Astrocyte (in vitro differentiated cells and primary cell): Measurements from ENCODE around the gene MYL6B. TPM values are rescaled to one million over a fixed set of nuclear protein-coding genes. Genes with fewer than 3 reads are reported as not detected.

Source experiments
- DNase-seq: peaks from one replicate; pipeline ENCODE4 v3.0.0-alpha.2; 2010; ENCODE audit warnings: low read depth
- FAIRE-seq: peaks from 2 replicates; lab custom pipeline; 2011; peaks lifted over from hg19 to GRCh38; lab: Jason Lieb, UNC
- H2AFZ ChIP-seq: 2 replicates; pipeline ENCODE4 v1.6.0; 2012; ENCODE audit warnings: low read depth, low read length, inconsistent platforms
- H3K27ac ChIP-seq: 2 replicates; pipeline ENCODE4 v1.5.1; 2011; ENCODE audit warnings: low read depth, low read length, inconsistent platforms
- H3K27me3 ChIP-seq: 2 replicates; pipeline ENCODE4 v1.6.0; 2011; ENCODE audit warnings: low read length, inconsistent platforms; ENCODE audit not compliant: insufficient read depth
- H3K36me3 ChIP-seq: 2 replicates; pipeline ENCODE4 v1.5.1; 2011; ENCODE audit warnings: low read length, inconsistent platforms; ENCODE audit not compliant: insufficient read depth
- H3K4me1 ChIP-seq: 2 replicates; pipeline ENCODE4 v1.5.1; 2011; ENCODE audit warnings: low read length, inconsistent platforms; ENCODE audit not compliant: insufficient read depth
- H3K4me2 ChIP-seq: 2 replicates; pipeline ENCODE4 v1.6.0; 2012; ENCODE audit warnings: low read length, inconsistent platforms
- H3K4me3 ChIP-seq: 2 replicates; pipeline ENCODE4 v1.5.1; 2011; ENCODE audit warnings: low read depth, mild to moderate bottlenecking, low read length, inconsistent platforms; ENCODE audit not compliant: insufficient read depth
- H3K79me2 ChIP-seq: 2 replicates; pipeline ENCODE4 v1.6.0; 2012; ENCODE audit warnings: mild to moderate bottlenecking, low read length, inconsistent platforms; ENCODE audit not compliant: insufficient read depth
- H3K9ac ChIP-seq: 2 replicates; pipeline ENCODE4 v1.6.0; 2012; ENCODE audit warnings: mild to moderate bottlenecking, low read length, inconsistent platforms
- H3K9me3 ChIP-seq: 2 replicates; pipeline ENCODE4 v1.5.1; 2012; ENCODE audit warnings: low read depth, mild to moderate bottlenecking, low read length, inconsistent platforms; ENCODE audit not compliant: insufficient read depth
- H4K20me1 ChIP-seq: 2 replicates; pipeline ENCODE4 v1.6.0; 2012; ENCODE audit warnings: low read length, inconsistent platforms; ENCODE audit not compliant: insufficient read depth
- H3K27ac Mint-ChIP-seq: one replicate; pipeline ENCODE4 v1.8.0; 2021; ENCODE audit warnings: mild to moderate bottlenecking, mixed read lengths; ENCODE audit not compliant: unreplicated experiment
- H3K27me3 Mint-ChIP-seq: one replicate; pipeline ENCODE4 v1.8.0; 2021; ENCODE audit warnings: low read depth, mixed read lengths; ENCODE audit not compliant: unreplicated experiment
- H3K36me3 Mint-ChIP-seq: one replicate; pipeline ENCODE4 v1.8.0; 2021; ENCODE audit warnings: low read depth, mixed read lengths; ENCODE audit not compliant: unreplicated experiment
- H3K4me1 Mint-ChIP-seq: one replicate; pipeline ENCODE4 v1.8.0; 2021; ENCODE audit warnings: low read depth, mixed read lengths; ENCODE audit not compliant: unreplicated experiment
- H3K4me3 Mint-ChIP-seq: one replicate; pipeline ENCODE4 v1.8.0; 2021; ENCODE audit warnings: mild to moderate bottlenecking, moderate library complexity, mixed read lengths; ENCODE audit not compliant: unreplicated experiment
- H3K9me3 Mint-ChIP-seq: one replicate; pipeline ENCODE4 v1.8.0; 2021; ENCODE audit warnings: mild to moderate bottlenecking, mixed read lengths; ENCODE audit not compliant: unreplicated experiment
- CTCF ChIP-seq: IDR thresholded peaks from 2 replicates; pipeline ENCODE4 v1.5.1; 2011; ENCODE audit warnings: low read depth, mild to moderate bottlenecking, inconsistent platforms, low read length, moderate library complexity; ENCODE audit not compliant: insufficient read depth
- EZH2 ChIP-seq: IDR thresholded peaks from 2 replicates; pipeline ENCODE4 v1.6.1; 2012; ENCODE audit warnings: mild to moderate bottlenecking, low read length, inconsistent platforms; ENCODE audit not compliant: insufficient read depth
- total RNA-seq: library from RNA; stranded (reverse); gene quantifications from 2 replicates; pipeline ENCODE4 v1.2.1, GENCODE V29; 2021

MYL6B gene
- total RNA-seq, 1 donor from 2014 or later, result 118 TPM

DNA sequence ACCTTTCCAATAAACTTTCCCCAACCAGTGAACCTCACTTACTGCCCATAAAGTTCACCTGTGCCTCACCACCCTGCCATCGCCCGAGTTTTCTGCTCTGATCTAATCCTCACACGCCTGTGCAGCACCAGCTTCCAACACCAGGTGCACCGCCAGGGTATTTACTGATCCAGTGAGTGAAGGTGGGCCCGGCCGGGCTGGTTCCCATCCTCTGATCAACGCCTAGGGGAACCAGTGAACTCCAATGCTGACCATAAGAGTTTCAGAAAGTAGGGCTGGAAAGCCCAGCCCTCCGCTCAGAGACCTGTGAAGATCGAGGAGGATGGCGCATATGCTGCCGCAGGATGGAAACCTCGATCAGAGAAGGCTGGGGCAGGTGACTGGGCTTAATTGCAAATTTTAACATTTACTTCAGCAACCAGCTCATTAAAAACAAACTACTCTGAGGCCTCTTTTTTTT, 685 bp upstream of the MYL6B start:
- peak overlapping the region; percentile 92 for H3K27ac Mint-ChIP-seq
- H3K27me3 Mint-ChIP-seq, result no peaks in the 10 kb centered on the region
- peak overlapping the region; percentile 96 for H3K4me2 ChIP-seq
- peak overlapping the region; percentile 68 for H3K27ac ChIP-seq
- no peaks in the 10 kb centered on the region for H4K20me1 ChIP-seq
- peak overlapping the region; percentile 87 for H3K4me3 ChIP-seq
- peaks cover 24% of the 10 kb centered on the region for H3K4me1 ChIP-seq
- TF ChIP-seq CTCF, result peak; percentile 27
- no peak for TF ChIP-seq EZH2
- H3K9me3 ChIP-seq, result no peaks in the 10 kb centered on the region
- H3K9ac ChIP-seq, result peak overlapping the region; percentile 95
- H3K27me3 ChIP-seq, result no peaks in the 10 kb centered on the region
- H3K4me1 Mint-ChIP-seq, result peaks cover 7% of the 10 kb centered on the region
- no peaks in the 10 kb centered on the region for H3K9me3 Mint-ChIP-seq
- H3K36me3 Mint-ChIP-seq, result peaks cover 12% of the 10 kb centered on the region
- peak overlapping the region; percentile 72 for H2AFZ ChIP-seq
- DNase-seq (no peak), FAIRE-seq (no peak)
- H3K36me3 ChIP-seq, result peaks cover 3% of the 10 kb centered on the region
- peak overlapping the region; percentile 90 for H3K4me3 Mint-ChIP-seq
- H3K79me2 ChIP-seq, result peaks cover 20% of the 10 kb centered on the region

- Histone ChIP-seq H3K27ac (peak overlapping the region; percentile 50), H3K4me3 (peak overlapping the region; percentile 87)
Measured at GRCh38 chr12:56152756-56153677, 630 bp downstream of the MYL6B start.

More at GRCh38 chr12:56152756-56153677, 630 bp downstream of the MYL6B start:
- FAIRE-seq, result no peak
- H3K9me3 Mint-ChIP-seq, result no peaks in the 10 kb centered on the region
- peaks cover 10% of the 10 kb centered on the region for H3K4me1 Mint-ChIP-seq
- Histone ChIP-seq H3K79me2 (peaks cover 20% of the 10 kb centered on the region), H3K9ac (peak overlapping the region; percentile 95), H4K20me1 (no peaks in the 10 kb centered on the region), H3K27me3 (no peaks in the 10 kb centered on the region), H3K4me1 (peaks cover 34% of the 10 kb centered on the region), H2AFZ (peak overlapping the region; percentile 82), H3K36me3 (peaks cover 3% of the 10 kb centered on the region), H3K9me3 (no peaks in the 10 kb centered on the region), H3K4me2 (peak overlapping the region; percentile 96)
- TF ChIP-seq EZH2, result no peak
- no peak for TF ChIP-seq CTCF
- no peak for DNase-seq
- peak overlapping the region; percentile 90 for H3K4me3 Mint-ChIP-seq
- H3K27ac Mint-ChIP-seq, result peak overlapping the region; percentile 92
- H3K27me3 Mint-ChIP-seq, result no peaks in the 10 kb centered on the region
- H3K36me3 Mint-ChIP-seq, result peaks cover 14% of the 10 kb centered on the region
